ENCODE results near the gene MIAT. TPM values are rescaled to one million over a fixed set of nuclear protein-coding genes. Genes with fewer than 3 reads are reported as not detected.
A peak's percentile ranks its signal among the peaks of the same experiment; 100 is the strongest.
"Not testable (repeated sequence)": the region's sequence is repeated elsewhere in the genome, so short reads cannot be mapped to it uniquely, and the experiment has no call there.

MIAT gene
- total RNA-seq, result 100 to 1,000 TPM in 1 of 2 experiments, 10 to 100 TPM in 1; 66.5 to 125 TPM

GRCh38 chr22:26656891-26657851 lies at the start of gene MIAT:
Gene MIAT, plus strand, starts transcription at chr22:26657588.
- ATAC-seq (peak; percentile 90), DNase-seq (peak; percentile 90)
- Mint-ChIP-seq H3K27me3 (peaks cover 4% of the 10 kb centered on the region), H3K4me1 (peaks cover 31% of the 10 kb centered on the region), H3K9me3 (ENCODE audit: low read depth) (no peaks in the 10 kb centered on the region), H3K36me3 (peaks cover 1% of the 10 kb centered on the region), H3K27ac (peak within 1 kb of the TSS; percentile 90), H3K4me3 (peak within 1 kb of the TSS; percentile 86)
- CTCF ChIA-PET, result interaction anchor here (0.6 to 2.6 kb wide), 9 partner anchors 8 to 175 kb away, joined by 3 to 14 read pairs (median 5); no protein-coding TSS in a partner anchor

GRCh38 chr22:26608129-26608528 lies 49.3 kb upstream of the MIAT start:
- no peak overlapping the region for H3K27ac Mint-ChIP-seq
- DNase-seq, result no peak
- peaks cover 11% of the 10 kb centered on the region for H3K27me3 Mint-ChIP-seq
- peaks cover 47% of the 10 kb centered on the region for H3K4me1 Mint-ChIP-seq
- ATAC-seq, result no peak
- H3K9me3 Mint-ChIP-seq (ENCODE audit: low read depth), result no peaks in the 10 kb centered on the region
- no peak overlapping the region for H3K4me3 Mint-ChIP-seq
- CTCF ChIA-PET, result interaction anchor here (0.9 to 1.4 kb wide), 4 partner anchors 14 to 105 kb away, joined by 3 to 6 read pairs (median 4); no protein-coding TSS in a partner anchor
- peaks cover 4% of the 10 kb centered on the region for H3K36me3 Mint-ChIP-seq

- peak overlapping the region; percentile 30 for H3K27ac Mint-ChIP-seq
- H3K27me3 Mint-ChIP-seq, result peaks cover 20% of the 10 kb centered on the region
- CTCF ChIA-PET, result interaction anchor here (1.7 kb wide), 1 partner anchor 17 kb away, joined by 6 read pairs; no protein-coding TSS in a partner anchor
- no peak for ATAC-seq
- H3K36me3 Mint-ChIP-seq, result peaks cover 4% of the 10 kb centered on the region
- DNase-seq, result no peak
- H3K4me3 Mint-ChIP-seq, result no peak overlapping the region
- H3K4me1 Mint-ChIP-seq, result peaks cover 41% of the 10 kb centered on the region
- no peaks in the 10 kb centered on the region for H3K9me3 Mint-ChIP-seq (ENCODE audit: low read depth)
Measured at GRCh38 chr22:26609287-26609686, 48.1 kb upstream of the MIAT start.

GRCh38 chr22:26610072-26610958 lies 47.1 kb upstream of the MIAT start:
- DNase-seq (peak; percentile 90), ATAC-seq (peak; percentile 87)
- Mint-ChIP-seq H3K27me3 (peaks cover 21% of the 10 kb centered on the region), H3K27ac (peak overlapping the region; percentile 90), H3K36me3 (peaks cover 4% of the 10 kb centered on the region), H3K4me3 (peak overlapping the region; percentile 52), H3K4me1 (peaks cover 41% of the 10 kb centered on the region), H3K9me3 (ENCODE audit: low read depth) (no peaks in the 10 kb centered on the region)
- CTCF ChIA-PET, result interaction anchor here (1.0 to 1.7 kb wide), 4 partner anchors 11 to 108 kb away, joined by 3 to 9 read pairs (median 6); partner anchors contain the start of gene CRYBA4

- no peaks in the 10 kb centered on the region for H3K9me3 Mint-ChIP-seq (ENCODE audit: low read depth)
- no peak overlapping the region for H3K4me3 Mint-ChIP-seq
- ATAC-seq (peak; percentile 14), DNase-seq (no peak)
- H3K27ac Mint-ChIP-seq, result no peak overlapping the region
- peaks cover 21% of the 10 kb centered on the region for H3K27me3 Mint-ChIP-seq
- CTCF ChIA-PET, result interaction anchor here (1.0 to 1.7 kb wide), 4 partner anchors 10 to 108 kb away, joined by 3 to 9 read pairs (median 6); partner anchors contain the start of gene CRYBA4
- H3K36me3 Mint-ChIP-seq, result peaks cover 4% of the 10 kb centered on the region
- H3K4me1 Mint-ChIP-seq, result peaks cover 44% of the 10 kb centered on the region
Measured at GRCh38 chr22:26610996-26611395, 46.4 kb upstream of the MIAT start.

GRCh38 chr22:26612652-26613051 lies 44.7 kb upstream of the MIAT start:
- Mint-ChIP-seq H3K4me1 (peaks cover 53% of the 10 kb centered on the region), H3K9me3 (ENCODE audit: low read depth) (no peaks in the 10 kb centered on the region), H3K4me3 (no peak overlapping the region), H3K27me3 (peaks cover 21% of the 10 kb centered on the region), H3K27ac (no peak overlapping the region), H3K36me3 (peaks cover 4% of the 10 kb centered on the region)
- no peak for ATAC-seq
- DNase-seq, result no peak
- CTCF ChIA-PET, result interaction anchor here (1.2 to 2.1 kb wide), 3 partner anchors 12 to 111 kb away, joined by 3 to 5 read pairs (median 5); no protein-coding TSS in a partner anchor

- not testable (repeated sequence) for H3K27ac Mint-ChIP-seq; ATAC-seq; H3K9me3 Mint-ChIP-seq (ENCODE audit: low read depth); H3K36me3 Mint-ChIP-seq; DNase-seq; H3K4me3 Mint-ChIP-seq
- peaks cover 53% of the 10 kb centered on the region for H3K4me1 Mint-ChIP-seq
- CTCF ChIA-PET, result interaction anchor here (2.1 kb wide), 1 partner anchor 17 kb away, joined by 5 read pairs; no protein-coding TSS in a partner anchor
- peaks cover 17% of the 10 kb centered on the region for H3K27me3 Mint-ChIP-seq
Measured at GRCh38 chr22:26613753-26614152, 43.6 kb upstream of the MIAT start.

GRCh38 chr22:26614322-26614721 lies 43.1 kb upstream of the MIAT start:
- CTCF ChIA-PET, result no interaction called here

GRCh38 chr22:26615149-26615548 lies 42.2 kb upstream of the MIAT start:
- DNase-seq (no peak), ATAC-seq (no peak)
- Mint-ChIP-seq H3K27me3 (peaks cover 16% of the 10 kb centered on the region), H3K4me3 (no peak overlapping the region), H3K36me3 (no peaks in the 10 kb centered on the region), H3K4me1 (peaks cover 41% of the 10 kb centered on the region), H3K9me3 (ENCODE audit: low read depth) (no peaks in the 10 kb centered on the region), H3K27ac (no peak overlapping the region)
- CTCF ChIA-PET, result interaction anchor here (1.0 to 1.1 kb wide), 2 partner anchors 12 to 72 kb away, joined by 3 read pairs; no protein-coding TSS in a partner anchor

More at GRCh38 chr22:26614322-26614721, 43.1 kb upstream of the MIAT start:
- Mint-ChIP-seq H3K9me3 (ENCODE audit: low read depth) (no peaks in the 10 kb centered on the region), H3K27ac (no peak overlapping the region), H3K36me3 (no peaks in the 10 kb centered on the region), H3K4me1 (peaks cover 50% of the 10 kb centered on the region), H3K27me3 (peaks cover 16% of the 10 kb centered on the region), H3K4me3 (no peak overlapping the region)
- DNase-seq (no peak), ATAC-seq (no peak)

- no peaks in the 10 kb centered on the region for H3K9me3 Mint-ChIP-seq (ENCODE audit: low read depth)
- no peaks in the 10 kb centered on the region for H3K36me3 Mint-ChIP-seq
- CTCF ChIA-PET, result interaction anchor here (1.0 to 1.6 kb wide), 4 partner anchors 11 to 109 kb away, joined by 3 to 4 read pairs (median 3); no protein-coding TSS in a partner anchor
- peaks cover 16% of the 10 kb centered on the region for H3K27me3 Mint-ChIP-seq
- peaks cover 33% of the 10 kb centered on the region for H3K4me1 Mint-ChIP-seq
- ATAC-seq (no peak), DNase-seq (no peak)
- H3K27ac Mint-ChIP-seq, result peak overlapping the region; percentile 32
- H3K4me3 Mint-ChIP-seq, result no peak overlapping the region
Measured at GRCh38 chr22:26615830-26616435, 41.5 kb upstream of the MIAT start.

GRCh38 chr22:26616650-26617049 lies 40.7 kb upstream of the MIAT start:
- peaks cover 16% of the 10 kb centered on the region for H3K27me3 Mint-ChIP-seq
- no peaks in the 10 kb centered on the region for H3K36me3 Mint-ChIP-seq
- no peak overlapping the region for H3K27ac Mint-ChIP-seq
- no peak for ATAC-seq
- CTCF ChIA-PET, result interaction anchor here (0.8 to 1.6 kb wide), 4 partner anchors 16 to 115 kb away, joined by 3 to 4 read pairs (median 3); no protein-coding TSS in a partner anchor
- peaks cover 31% of the 10 kb centered on the region for H3K4me1 Mint-ChIP-seq
- H3K9me3 Mint-ChIP-seq (ENCODE audit: low read depth), result no peaks in the 10 kb centered on the region
- no peak overlapping the region for H3K4me3 Mint-ChIP-seq
- DNase-seq, result no peak

Data from activated CD8-positive, alpha-beta memory T cell treated with anti-CD3 and anti-CD28 coated beads, Interleukin-2, amount 10 ng/mL, durations not matched to agents 7 days and 5 days (primary cell).